HepG2 (cell line): ENCODE data around the gene PPM1E. TPM values are rescaled to one million over a fixed set of nuclear protein-coding genes. Genes with fewer than 3 reads are reported as not detected.

Experiments
- ATAC-seq: fragments of 200-7000 bp; cut with Tn5 transposase; 3 replicates; pipeline ENCODE4 v1.9.1; 2020; ENCODE audit warnings: mild to moderate bottlenecking, moderate library complexity
- BruUV-seq: library from RNA; stranded (reverse); fragments of 400-500 nt; replicated peaks from 2 replicates; lab custom pipeline; 2021; lab: Mats Ljungman, UMichigan
- CTCF ChIA-PET: fragments of 300-600 bp; formaldehyde crosslinking; extraction: SDS; loops from one replicate; lab custom pipeline; 2021; ENCODE audit warnings: low total read pairs, inconsistent platforms, low intra/inter-chr PET ratio; lab: Yijun Ruan, JAX
- POLR2A ChIA-PET: fragments of 350-600 bp; sonication (Branson Sonifier 250); formaldehyde crosslinking; loops from one replicate; lab custom pipeline; 2020; ENCODE audit warnings: antibody characterized with exemption, inconsistent platforms; lab: Yijun Ruan, JAX
- DNase-seq: peaks from one replicate; pipeline ENCODE4 v3.0.0-alpha.2; 2015; ENCODE audit warnings: low spot score
- FAIRE-seq: peaks from 3 replicates; lab custom pipeline; 2011; peaks lifted over from hg19 to GRCh38; lab: Jason Lieb, UNC
- H2AFZ ChIP-seq: one replicate; pipeline ENCODE4 v1.6.1; 2011; ENCODE audit warnings: low read length, inconsistent platforms
- H3K27ac ChIP-seq: fragments of 300-600 bp; 3 replicates; pipeline ENCODE4 v1.8.0; 2011; ENCODE audit warnings: mixed run types, mild to moderate bottlenecking, mixed read lengths, low read length, inconsistent platforms; ENCODE audit not compliant: insufficient read depth; ENCODE audit errors: extremely low read length
- H3K27me3 ChIP-seq, 2 experiments: fragments of 200-600 bp in 1 of 2; 2 replicates in 1 of 2; 3 replicates in 1 of 2; pipeline versions ENCODE4 v1.6.0 to v1.8.0; 2011; ENCODE audit warnings: low read length in 2 of 2, mild to moderate bottlenecking in 2 of 2, moderate library complexity in 2 of 2, inconsistent platforms in 1 of 2; ENCODE audit not compliant: insufficient read depth in 2 of 2, control insufficient read depth in 1 of 2
- H3K36me3 ChIP-seq, 2 experiments: fragments of 200-600 bp in 1 of 2; replicated peaks in 1 of 2; 2 replicates in 1 of 2; 3 replicates in 1 of 2; pipeline versions ENCODE4 v1.5.1 to v1.8.0; 2011; ENCODE audit warnings: low read length in 2 of 2, inconsistent platforms in 1 of 2; ENCODE audit not compliant: insufficient read depth in 2 of 2, control insufficient read depth in 1 of 2
- H3K4me1 ChIP-seq: 2 replicates; pipeline ENCODE4 v1.5.1; 2012; ENCODE audit warnings: low read length, inconsistent platforms; ENCODE audit not compliant: insufficient read depth
- H3K4me2 ChIP-seq: 2 replicates; pipeline ENCODE4 v1.6.0; 2011; ENCODE audit warnings: low read depth, low read length, inconsistent platforms
- H3K4me3 ChIP-seq, 3 experiments: fragments of 200-600 bp in 1 of 3; sonication (generic), shearing (Covaris generic) in 1 of 3; replicated peaks in 1 of 3; 2 replicates each; pipeline ENCODE4 v1.5.1; 2011 to 2016; ENCODE audit warnings: low read length in 3 of 3, inconsistent platforms in 2 of 3, low read depth in 2 of 3, mild to moderate bottlenecking in 2 of 3, control low read depth in 1 of 3, mixed read lengths in 1 of 3; ENCODE audit not compliant: insufficient read depth in 1 of 3
- H3K79me2 ChIP-seq: one replicate; pipeline ENCODE4 v1.6.1; 2011; ENCODE audit warnings: low read length, inconsistent platforms; ENCODE audit not compliant: insufficient read depth
- H3K9ac ChIP-seq: 2 replicates; pipeline ENCODE4 v1.6.0; 2011; ENCODE audit warnings: mild to moderate bottlenecking, low read depth, low read length, inconsistent platforms; ENCODE audit not compliant: insufficient read depth
- H3K9me3 ChIP-seq: 2 replicates; pipeline ENCODE4 v1.5.1; 2012; ENCODE audit warnings: mild to moderate bottlenecking, low read length
- H4K20me1 ChIP-seq: 2 replicates; pipeline ENCODE4 v1.6.0; 2011; ENCODE audit warnings: inconsistent platforms, mild to moderate bottlenecking, low read length, moderate library complexity; ENCODE audit not compliant: insufficient read depth
- HOXA5 ChIP-seq: sonication (generic); formaldehyde crosslinking; IDR thresholded peaks from 2 replicates; pipeline ENCODE4 v1.4.0; 2020; ENCODE audit warnings: missing genetic modification reagents
- KLF11 ChIP-seq: IDR thresholded peaks from 2 replicates; pipeline ENCODE4 v1.6.1; 2016; ENCODE audit warnings: missing compliant biosample characterization
- NCOR1 ChIP-seq: fragments of 200-600 bp; sonication (generic); IDR thresholded peaks from 2 replicates; pipeline ENCODE4 v1.7.0; 2017; ENCODE audit warnings: antibody characterized with exemption, low read length, borderline replicate concordance
- NFATC3 ChIP-seq: sonication (generic); formaldehyde crosslinking; IDR thresholded peaks from 2 replicates; pipeline ENCODE4 v1.5.1; 2020; ENCODE audit warnings: mild to moderate bottlenecking, missing genetic modification reagents
- RBM22 ChIP-seq: fragments of 200-400 bp; formaldehyde crosslinking; optimal IDR thresholded peaks from 2 replicates; pipeline ENCODE3; 2017; ENCODE audit warnings: mild to moderate bottlenecking, low read length, moderate library complexity
- RORA ChIP-seq: sonication (generic); formaldehyde crosslinking; IDR thresholded peaks from 2 replicates; pipeline ENCODE4 v1.5.0; 2020; ENCODE audit warnings: mild to moderate bottlenecking, missing genetic modification reagents, moderate library complexity
- SMYD3 ChIP-seq: sonication (generic); formaldehyde crosslinking; IDR thresholded peaks from 2 replicates; pipeline ENCODE4 v1.8.1; 2023; ENCODE audit warnings: mild to moderate bottlenecking, missing genetic modification reagents
- SP4 ChIP-seq: sonication (generic); formaldehyde crosslinking; IDR thresholded peaks from 2 replicates; pipeline ENCODE4 v1.8.1; 2023; ENCODE audit warnings: mild to moderate bottlenecking, missing genetic modification reagents
- TMF1 ChIP-seq: sonication (generic); formaldehyde crosslinking; IDR thresholded peaks from 2 replicates; pipeline ENCODE4 v1.8.1; 2022; ENCODE audit warnings: low read depth, missing genetic modification reagents
- TSC22D2 ChIP-seq: sonication (generic); formaldehyde crosslinking; IDR thresholded peaks from 2 replicates; pipeline ENCODE4 v1.5.1; 2020; ENCODE audit warnings: missing genetic modification reagents, mild to moderate bottlenecking, borderline replicate concordance
- ZFX ChIP-seq: sonication (generic); formaldehyde crosslinking; IDR thresholded peaks from 2 replicates; pipeline ENCODE4 v1.4.0; 2020; ENCODE audit warnings: mild to moderate bottlenecking, low read depth, missing genetic modification reagents, moderate library complexity
- ZNF496 ChIP-seq: sonication (generic); formaldehyde crosslinking; IDR thresholded peaks from 2 replicates; pipeline ENCODE4 v1.8.1; 2023; ENCODE audit warnings: mild to moderate bottlenecking, moderate library complexity, missing genetic modification reagents; ENCODE audit not compliant: insufficient replicate concordance
- WGBS: methylation state at CpG from one replicate; pipeline ENCODE4 v1.1.6; 2017; ENCODE audit warnings: low lambda C conversion rate; 5-methylcytosine and 5-hydroxymethylcytosine counted together
- in situ Hi-C: cut with HindIII; loops from 2 replicates; pipeline ENCODE4 v1.10.0; 2017; ENCODE audit warnings: low pct_unique_long_range_greater_than_20kb; ENCODE audit not compliant: extremely low pct_ligation_motif_present
- intact Hi-C: fragments of 100-400 bp; cut with micrococcal nuclease; formaldehyde crosslinking; loops from one replicate; pipeline ENCODE4 v1.10.0; 2022; ENCODE audit not compliant: unreplicated experiment
- polyA plus RNA-seq, 8 experiments: library from polyadenylated mRNA; depleted of rRNA in 3 of 8; stranded (reverse) in 7 of 8; unstranded in 1 of 8; fragments of >200 nt; fragmentation: Illumina TruSeq in 4 of 8; extraction: Trizol in 4 of 8; gene quantifications; 2 replicates each; pipeline versions ENCODE4 v1.2.1 to v1.2.3, GENCODE V29; 2011 to 2016; ENCODE audit warnings: low read depth in 4 of 8, missing spikeins in 1 of 8, mixed read lengths in 1 of 8; ENCODE audit not compliant: insufficient read depth in 1 of 8
- total RNA-seq, 5 experiments: library from RNA; depleted of rRNA; stranded (reverse); fragments of >200 nt; fragmentation: Illumina TruSeq; extraction: Trizol; gene quantifications; 2 replicates each; pipeline ENCODE4 v1.2.3, GENCODE V29; 2016; ENCODE audit warnings: low read depth in 1 of 5
- TF ChIP-seq, protein P1 (sequence below): sonication (generic); formaldehyde crosslinking; IDR thresholded peaks from 2 replicates; pipeline ENCODE4 v1.4.0; 2020; ENCODE audit warnings: mild to moderate bottlenecking, missing genetic modification reagents
- TF ChIP-seq, protein P2 (sequence below): IDR thresholded peaks from 2 replicates; pipeline ENCODE4 v1.6.1; 2016; ENCODE audit warnings: mild to moderate bottlenecking
- TF ChIP-seq, protein P3 (sequence below): sonication (generic); formaldehyde crosslinking; IDR thresholded peaks from 2 replicates; pipeline ENCODE4 v1.9.0; 2021; ENCODE audit warnings: missing genetic modification reagents, borderline replicate concordance
- TF ChIP-seq, protein P4 (sequence below): IDR thresholded peaks from 2 replicates; pipeline ENCODE4 v1.6.1; 2016; ENCODE audit warnings: missing compliant biosample characterization, missing genetic modification reagents, borderline replicate concordance

PPM1E gene
- total and polyA plus RNA-seq, 2 of the 13 experiments (the other 11 are each of a cell fraction or from before 2014, with no cell fraction given) = 0.15 TPM; not detected in 1

DNA sequence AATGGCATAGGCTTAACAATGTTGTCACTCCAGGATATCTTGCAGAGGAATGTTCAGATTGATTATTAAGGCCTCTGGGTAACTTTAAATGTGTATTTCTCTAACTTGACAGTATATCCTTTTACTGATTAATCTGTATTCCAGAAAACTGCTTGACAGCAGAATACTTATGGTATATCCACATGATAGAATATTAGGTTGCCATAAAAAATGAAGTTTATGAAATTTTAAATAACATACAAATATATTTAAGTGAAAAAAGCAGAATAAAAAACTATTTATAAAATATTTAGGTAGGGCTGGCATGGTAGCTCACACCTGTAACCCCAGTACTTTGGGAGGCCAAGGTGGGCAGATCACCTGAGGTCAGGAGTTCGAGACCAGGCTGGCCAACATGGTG lies 244.4 kb downstream of the PPM1E start:
- WGBS = 93% methylated on average over 1 of the region's 1 CpG
- in situ Hi-C loops (loop anchor here (5.0 kb wide), 2 partner anchors 288 to 483 kb away; no protein-coding TSS in a partner anchor), intact Hi-C loops (loop anchor here (10.0 kb wide), 1 partner anchor 425 kb away; no protein-coding TSS in a partner anchor)
- POLR2A ChIA-PET = no interaction called here
- Histone ChIP-seq H4K20me1 (no peaks in the 10 kb centered on the region), H3K36me3 (peaks cover 0 to 18% of the 10 kb centered on the region in 2 experiments; a peak in 4 of 5 replicates), H3K4me3 (no peak overlapping the region), H3K4me1 (no peaks in the 10 kb centered on the region), H3K27me3 (no peaks in the 10 kb centered on the region), H3K9me3 (no peaks in the 10 kb centered on the region), H2AFZ (no peak overlapping the region), H3K27ac (no peak overlapping the region), H3K9ac (no peak overlapping the region), H3K4me2 (no peak overlapping the region), H3K79me2 (no peaks in the 10 kb centered on the region)
- CTCF ChIA-PET = no interaction called here
- no peak for DNase-seq
- BruUV-seq = no TSS peak
- FAIRE-seq = no peak
- ATAC-seq = no peak
- TF ChIP-seq, protein P1, sequence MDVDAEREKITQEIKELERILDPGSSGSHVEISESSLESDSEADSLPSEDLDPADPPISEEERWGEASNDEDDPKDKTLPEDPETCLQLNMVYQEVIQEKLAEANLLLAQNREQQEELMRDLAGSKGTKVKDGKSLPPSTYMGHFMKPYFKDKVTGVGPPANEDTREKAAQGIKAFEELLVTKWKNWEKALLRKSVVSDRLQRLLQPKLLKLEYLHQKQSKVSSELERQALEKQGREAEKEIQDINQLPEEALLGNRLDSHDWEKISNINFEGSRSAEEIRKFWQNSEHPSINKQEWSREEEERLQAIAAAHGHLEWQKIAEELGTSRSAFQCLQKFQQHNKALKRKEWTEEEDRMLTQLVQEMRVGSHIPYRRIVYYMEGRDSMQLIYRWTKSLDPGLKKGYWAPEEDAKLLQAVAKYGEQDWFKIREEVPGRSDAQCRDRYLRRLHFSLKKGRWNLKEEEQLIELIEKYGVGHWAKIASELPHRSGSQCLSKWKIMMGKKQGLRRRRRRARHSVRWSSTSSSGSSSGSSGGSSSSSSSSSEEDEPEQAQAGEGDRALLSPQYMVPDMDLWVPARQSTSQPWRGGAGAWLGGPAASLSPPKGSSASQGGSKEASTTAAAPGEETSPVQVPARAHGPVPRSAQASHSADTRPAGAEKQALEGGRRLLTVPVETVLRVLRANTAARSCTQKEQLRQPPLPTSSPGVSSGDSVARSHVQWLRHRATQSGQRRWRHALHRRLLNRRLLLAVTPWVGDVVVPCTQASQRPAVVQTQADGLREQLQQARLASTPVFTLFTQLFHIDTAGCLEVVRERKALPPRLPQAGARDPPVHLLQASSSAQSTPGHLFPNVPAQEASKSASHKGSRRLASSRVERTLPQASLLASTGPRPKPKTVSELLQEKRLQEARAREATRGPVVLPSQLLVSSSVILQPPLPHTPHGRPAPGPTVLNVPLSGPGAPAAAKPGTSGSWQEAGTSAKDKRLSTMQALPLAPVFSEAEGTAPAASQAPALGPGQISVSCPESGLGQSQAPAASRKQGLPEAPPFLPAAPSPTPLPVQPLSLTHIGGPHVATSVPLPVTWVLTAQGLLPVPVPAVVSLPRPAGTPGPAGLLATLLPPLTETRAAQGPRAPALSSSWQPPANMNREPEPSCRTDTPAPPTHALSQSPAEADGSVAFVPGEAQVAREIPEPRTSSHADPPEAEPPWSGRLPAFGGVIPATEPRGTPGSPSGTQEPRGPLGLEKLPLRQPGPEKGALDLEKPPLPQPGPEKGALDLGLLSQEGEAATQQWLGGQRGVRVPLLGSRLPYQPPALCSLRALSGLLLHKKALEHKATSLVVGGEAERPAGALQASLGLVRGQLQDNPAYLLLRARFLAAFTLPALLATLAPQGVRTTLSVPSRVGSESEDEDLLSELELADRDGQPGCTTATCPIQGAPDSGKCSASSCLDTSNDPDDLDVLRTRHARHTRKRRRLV (CRISPR knock-in tag) = no peak
- TF ChIP-seq SP4 (CRISPR knock-in tag) (no peak), RORA (CRISPR knock-in tag) (no peak), NFATC3 (CRISPR knock-in tag) (no peak), KLF11 (no peak), SMYD3 (CRISPR knock-in tag) (no peak), TMF1 (CRISPR knock-in tag) (no peak), RBM22 (no peak), NCOR1 (no peak), TSC22D2 (CRISPR knock-in tag) (no peak), ZNF496 (no peak), ZFX (CRISPR knock-in tag) (no peak), HOXA5 (CRISPR knock-in tag) (no peak)
- TF ChIP-seq, protein P2, sequence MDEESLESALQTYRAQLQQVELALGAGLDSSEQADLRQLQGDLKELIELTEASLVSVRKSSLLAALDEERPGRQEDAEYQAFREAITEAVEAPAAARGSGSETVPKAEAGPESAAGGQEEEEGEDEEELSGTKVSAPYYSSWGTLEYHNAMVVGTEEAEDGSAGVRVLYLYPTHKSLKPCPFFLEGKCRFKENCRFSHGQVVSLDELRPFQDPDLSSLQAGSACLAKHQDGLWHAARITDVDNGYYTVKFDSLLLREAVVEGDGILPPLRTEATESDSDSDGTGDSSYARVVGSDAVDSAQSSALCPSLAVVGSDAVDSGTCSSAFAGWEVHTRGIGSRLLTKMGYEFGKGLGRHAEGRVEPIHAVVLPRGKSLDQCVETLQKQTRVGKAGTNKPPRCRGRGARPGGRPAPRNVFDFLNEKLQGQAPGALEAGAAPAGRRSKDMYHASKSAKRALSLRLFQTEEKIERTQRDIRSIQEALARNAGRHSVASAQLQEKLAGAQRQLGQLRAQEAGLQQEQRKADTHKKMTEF (CRISPR knock-in tag) = no peak
- TF ChIP-seq, protein P3, sequence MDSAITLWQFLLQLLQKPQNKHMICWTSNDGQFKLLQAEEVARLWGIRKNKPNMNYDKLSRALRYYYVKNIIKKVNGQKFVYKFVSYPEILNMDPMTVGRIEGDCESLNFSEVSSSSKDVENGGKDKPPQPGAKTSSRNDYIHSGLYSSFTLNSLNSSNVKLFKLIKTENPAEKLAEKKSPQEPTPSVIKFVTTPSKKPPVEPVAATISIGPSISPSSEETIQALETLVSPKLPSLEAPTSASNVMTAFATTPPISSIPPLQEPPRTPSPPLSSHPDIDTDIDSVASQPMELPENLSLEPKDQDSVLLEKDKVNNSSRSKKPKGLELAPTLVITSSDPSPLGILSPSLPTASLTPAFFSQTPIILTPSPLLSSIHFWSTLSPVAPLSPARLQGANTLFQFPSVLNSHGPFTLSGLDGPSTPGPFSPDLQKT (CRISPR knock-in tag) = no peak
- TF ChIP-seq, protein P4, sequence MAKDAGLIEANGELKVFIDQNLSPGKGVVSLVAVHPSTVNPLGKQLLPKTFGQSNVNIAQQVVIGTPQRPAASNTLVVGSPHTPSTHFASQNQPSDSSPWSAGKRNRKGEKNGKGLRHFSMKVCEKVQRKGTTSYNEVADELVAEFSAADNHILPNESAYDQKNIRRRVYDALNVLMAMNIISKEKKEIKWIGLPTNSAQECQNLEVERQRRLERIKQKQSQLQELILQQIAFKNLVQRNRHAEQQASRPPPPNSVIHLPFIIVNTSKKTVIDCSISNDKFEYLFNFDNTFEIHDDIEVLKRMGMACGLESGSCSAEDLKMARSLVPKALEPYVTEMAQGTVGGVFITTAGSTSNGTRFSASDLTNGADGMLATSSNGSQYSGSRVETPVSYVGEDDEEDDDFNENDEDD (CRISPR knock-in tag) = no peak
